T-helper 9 cell (primary cell): ENCODE data around the gene TERB1.

Experiments
- DNase-seq: peaks from one replicate; pipeline ENCODE4 v3.0.0-alpha.2; 2020
- total RNA-seq, 2 donors: gene quantifications; one replicate each; lab custom pipeline; 2026; lab: John Stamatoyannopoulos, UW

TERB1 gene, protein sequence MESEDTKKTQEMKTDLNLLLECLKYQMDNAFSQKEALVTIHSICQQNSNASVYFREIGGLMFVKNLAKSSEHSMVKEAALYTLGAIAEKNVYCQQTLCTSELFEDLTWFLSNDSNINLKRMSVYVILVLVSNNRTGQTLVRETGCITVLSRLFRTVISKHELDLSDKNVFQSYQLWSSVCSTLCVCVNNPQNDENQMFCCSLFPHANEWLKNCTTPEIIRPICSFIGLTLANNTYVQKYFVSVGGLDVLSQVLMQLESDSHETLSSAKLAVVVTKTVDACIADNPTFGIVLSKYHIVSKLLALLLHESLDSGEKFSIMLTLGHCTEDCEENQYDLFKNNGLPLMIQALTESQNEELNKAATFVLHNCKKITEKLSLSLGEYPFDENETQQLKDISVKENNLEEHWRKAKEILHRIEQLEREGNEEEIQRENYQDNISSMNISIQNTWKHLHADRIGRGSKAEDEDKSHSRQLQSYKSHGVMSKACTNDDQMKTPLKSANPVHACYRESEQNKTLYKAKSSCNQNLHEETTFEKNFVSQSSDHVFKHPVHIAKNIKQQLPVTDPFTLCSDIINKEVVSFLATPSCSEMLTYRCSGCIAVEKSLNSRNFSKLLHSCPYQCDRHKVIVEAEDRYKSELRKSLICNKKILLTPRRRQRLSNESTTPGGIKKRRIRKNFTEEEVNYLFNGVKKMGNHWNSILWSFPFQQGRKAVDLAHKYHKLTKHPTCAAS
- 0 to 0.28 reads per million in 2 donors for total RNA-seq

DNA sequence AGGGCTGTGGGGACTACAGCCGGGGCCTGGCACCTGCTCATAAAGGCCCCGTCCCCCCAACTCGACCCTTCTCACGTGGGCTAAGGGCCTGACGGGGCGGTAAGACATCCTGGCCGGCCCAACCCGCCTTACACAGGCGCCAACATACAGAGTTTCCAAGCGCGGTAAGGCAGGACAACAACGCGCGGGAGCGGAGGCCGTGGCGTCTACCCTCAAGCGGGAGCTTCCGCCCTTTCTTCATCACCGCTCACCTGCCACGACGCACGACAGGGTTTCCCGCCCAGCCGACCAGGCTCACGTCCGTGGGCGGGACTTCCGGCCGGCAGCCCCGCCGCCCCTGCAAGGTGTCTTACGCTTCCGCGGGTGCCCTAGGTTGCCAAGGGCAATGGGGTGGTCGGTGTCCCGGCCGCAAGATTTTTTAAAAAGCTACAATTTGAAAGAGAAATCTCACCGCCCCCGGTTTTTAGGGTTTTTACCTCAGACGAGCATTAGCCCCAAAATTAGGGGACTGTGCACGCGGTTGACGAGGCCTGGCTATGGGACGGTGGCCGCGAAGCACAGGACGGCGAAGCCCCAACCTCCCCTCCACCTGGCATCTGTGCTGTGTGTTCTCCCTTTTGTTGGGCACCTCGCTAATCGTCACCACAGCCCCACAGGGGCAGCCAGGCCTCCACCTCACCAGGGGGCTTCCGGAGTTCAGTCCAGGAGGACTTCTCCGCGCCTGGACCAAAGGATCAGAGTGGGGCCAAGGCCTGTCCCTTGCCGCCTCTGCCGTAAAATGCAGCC lies at the start of gene TERB1:
TSS of gene TERB1 (minus strand) at position 265 of the 786 bp plus-strand sequence. CDS start 4,786 bp downstream, outside the sequence.
- DNase-seq, result no peak

DNA sequence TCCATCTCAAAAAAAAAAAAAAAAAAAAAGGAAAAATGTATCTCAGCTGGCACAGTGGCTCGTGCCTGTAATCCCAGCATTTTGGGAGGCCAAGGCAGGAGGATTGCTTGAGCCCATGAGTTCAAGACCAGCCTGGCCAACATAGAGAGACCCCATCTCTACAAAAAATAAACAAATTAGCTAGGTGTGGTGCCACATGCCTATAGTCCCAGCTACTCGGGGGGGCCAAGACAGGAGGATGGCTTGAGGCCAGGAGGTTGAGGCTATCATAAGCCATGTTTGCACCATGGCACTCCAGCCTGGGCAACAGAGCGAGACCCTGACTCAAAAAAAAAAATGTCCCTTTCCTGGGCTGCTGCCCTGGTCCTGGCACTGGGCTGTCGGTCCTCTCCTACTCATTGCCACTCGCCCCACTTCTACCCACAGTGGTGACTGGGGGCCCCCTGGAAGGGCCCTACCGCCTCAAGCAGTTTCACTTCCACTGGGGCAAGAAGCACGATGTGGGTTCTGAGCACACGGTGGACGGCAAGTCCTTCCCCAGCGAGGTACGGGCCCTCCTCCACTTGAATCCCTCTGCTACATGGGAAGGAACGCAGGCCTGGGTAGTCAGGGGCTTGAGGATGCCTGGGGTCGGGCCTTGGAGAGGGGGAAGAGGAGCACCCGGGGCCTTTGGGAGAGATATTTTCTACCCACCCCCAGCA lies 48.9 kb upstream of the TERB1 start:
- no peak for DNase-seq

DNA sequence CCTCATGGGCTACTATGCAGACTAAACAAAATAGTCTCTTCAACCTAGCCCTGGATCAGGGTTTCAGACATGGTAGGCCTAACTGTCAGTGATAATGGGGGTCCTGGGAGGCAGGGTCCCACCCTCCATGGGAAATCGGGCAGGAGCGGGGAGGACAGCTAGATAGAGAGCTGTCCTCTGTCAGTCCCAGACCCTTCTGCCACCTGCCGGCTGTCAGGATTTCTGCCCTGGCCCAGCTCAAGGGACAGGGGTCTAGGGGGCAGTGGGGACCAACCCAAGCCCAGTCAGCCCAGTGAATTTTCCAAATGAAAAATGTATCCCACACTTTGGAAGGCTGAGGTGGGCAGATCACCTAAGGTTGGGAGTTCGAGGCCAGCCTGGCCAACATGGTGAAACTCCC lies 48.2 kb upstream of the TERB1 start:
- no peak for DNase-seq

DNA sequence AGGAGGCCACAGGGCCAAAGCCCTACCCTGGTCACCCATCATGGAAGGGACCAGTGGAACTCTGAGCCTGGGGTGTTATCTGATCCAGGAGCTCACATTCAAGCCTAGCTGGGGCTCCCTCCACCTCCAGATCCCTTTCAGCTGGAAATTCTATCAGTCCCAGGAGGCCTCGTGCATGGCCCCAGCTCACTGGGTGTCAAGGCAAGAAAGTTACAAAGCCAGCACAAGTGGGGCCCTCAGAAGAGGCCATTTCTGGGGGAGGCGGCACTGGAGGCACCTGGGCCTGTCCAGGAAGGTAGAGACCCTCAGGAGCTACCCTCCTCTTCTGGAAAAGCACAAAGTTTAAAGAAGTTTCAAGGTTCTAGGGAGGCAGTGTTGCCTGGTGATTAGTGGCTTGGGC lies 47.6 kb upstream of the TERB1 start:
- DNase-seq, result no peak

DNA sequence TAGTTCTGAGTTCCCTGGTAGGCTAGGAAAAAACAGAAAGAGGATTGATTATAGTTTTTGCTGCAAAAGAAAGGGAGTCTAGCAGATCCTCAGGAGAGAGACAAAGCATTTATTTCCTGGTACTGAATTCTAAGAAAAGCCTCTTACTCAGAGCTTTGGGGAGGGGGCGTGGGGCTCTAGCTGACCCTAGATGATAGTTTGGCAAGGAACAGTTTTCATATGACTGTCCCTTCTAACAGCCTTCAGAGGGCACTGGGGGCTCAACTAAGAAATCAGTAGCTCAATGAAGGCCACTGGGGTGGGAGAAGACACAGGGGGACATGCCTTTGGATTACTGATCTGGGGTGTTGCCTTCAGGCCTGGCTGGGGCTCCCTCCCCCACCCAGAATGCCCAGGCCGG lies 46.8 kb upstream of the TERB1 start:
- no peak for DNase-seq

DNA sequence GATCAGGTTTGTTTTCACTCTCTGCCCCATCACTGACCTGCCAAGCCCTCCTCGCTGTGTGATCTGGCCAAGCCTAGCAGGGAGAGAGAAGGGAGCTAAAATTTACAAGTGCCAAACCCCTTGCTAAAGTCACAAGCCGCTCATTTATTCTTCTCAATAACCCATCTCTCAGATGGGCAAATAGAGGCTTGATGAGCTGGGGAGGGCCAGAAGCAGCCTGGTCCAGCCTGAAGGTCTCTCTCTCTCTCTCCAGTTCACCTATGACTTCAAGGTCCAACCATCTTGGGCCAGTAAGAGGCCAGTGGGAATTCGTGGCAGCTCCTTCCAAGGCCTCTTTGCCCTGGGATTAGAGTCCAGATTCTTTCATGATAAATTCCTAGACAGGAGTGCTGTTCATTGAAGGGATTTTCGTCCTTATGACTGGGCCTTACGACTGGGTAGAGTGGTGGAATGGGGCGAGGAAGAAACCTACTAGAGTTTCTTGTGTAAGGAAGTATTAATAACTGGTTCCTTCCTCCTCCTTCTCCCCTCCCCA lies 46.2 kb upstream of the TERB1 start:
- DNase-seq, result no peak

DNA sequence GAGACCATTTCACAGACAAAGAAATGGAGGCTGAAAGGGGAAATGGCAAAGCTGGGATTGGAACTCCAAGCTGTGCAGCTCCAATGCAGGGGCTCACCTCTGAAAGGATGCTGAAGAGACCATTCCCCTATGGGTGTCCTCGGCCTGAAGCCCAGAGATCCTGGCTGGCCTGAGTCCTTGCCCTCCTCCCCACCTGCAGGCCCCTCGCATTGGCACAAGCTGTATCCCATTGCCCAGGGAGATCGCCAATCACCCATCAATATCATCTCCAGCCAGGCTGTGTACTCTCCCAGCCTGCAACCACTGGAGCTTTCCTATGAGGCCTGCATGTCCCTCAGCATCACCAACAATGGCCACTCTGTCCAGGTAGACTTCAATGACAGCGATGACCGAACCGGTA lies 45.4 kb upstream of the TERB1 start:
- no peak for DNase-seq

DNA sequence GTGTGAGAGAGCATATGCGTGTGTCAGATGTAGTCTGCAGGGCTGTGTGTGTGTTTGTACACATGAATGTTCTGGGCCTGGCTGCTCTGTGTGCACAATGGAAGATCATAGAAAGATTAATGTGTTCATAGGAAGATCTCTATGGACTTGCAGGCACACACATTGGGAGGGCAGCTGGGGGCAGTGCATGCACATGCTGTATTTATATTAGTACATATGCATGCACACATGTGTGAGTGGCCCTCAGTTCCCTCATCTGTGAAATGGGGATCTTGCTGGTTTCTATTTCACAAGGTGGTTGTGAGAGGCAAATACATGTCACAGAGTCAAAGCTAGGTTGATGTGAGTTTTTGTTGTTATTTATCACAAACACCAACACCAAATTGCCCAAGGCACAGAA lies 44.9 kb upstream of the TERB1 start:
- no peak for DNase-seq

DNA sequence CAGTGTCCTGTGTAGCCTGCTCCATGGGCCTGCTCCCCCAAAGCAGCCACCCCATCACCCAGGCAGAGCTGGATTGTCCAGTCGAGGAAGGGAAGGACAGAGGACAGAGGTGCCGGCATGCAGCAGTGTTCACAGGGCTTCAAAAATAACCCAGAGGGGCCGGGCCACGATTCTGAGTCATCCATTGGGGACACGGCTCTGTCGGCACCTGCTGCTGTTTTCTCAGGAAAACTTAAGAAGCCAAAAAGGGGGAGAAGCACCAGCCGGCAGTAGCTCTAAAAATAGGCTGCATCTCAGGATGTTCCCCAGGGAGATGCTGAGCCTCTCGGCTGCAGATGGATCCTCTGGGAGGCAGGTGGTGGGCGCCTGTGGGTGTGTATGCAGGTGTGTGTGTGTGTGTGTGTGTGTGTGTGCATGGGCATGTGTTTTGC lies 44.4 kb upstream of the TERB1 start:
- no peak for DNase-seq

DNA sequence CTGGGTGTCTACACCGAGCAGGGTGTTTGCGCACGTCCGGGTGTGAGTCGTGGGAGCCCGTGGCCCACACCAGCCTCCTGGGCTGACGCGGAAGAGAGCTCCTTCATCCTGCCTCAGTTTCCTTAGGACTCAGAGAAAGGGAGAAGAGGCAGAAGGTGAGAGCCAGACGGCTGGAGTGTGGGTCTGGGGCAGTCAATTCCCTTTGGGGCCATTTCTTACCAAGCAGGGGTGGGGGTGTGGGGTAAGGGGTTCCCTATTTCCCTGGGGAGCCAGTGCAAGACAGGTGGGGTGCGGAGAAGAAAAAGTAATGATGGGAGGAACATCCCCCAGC lies 43.7 kb upstream of the TERB1 start:
- no peak for DNase-seq

DNA sequence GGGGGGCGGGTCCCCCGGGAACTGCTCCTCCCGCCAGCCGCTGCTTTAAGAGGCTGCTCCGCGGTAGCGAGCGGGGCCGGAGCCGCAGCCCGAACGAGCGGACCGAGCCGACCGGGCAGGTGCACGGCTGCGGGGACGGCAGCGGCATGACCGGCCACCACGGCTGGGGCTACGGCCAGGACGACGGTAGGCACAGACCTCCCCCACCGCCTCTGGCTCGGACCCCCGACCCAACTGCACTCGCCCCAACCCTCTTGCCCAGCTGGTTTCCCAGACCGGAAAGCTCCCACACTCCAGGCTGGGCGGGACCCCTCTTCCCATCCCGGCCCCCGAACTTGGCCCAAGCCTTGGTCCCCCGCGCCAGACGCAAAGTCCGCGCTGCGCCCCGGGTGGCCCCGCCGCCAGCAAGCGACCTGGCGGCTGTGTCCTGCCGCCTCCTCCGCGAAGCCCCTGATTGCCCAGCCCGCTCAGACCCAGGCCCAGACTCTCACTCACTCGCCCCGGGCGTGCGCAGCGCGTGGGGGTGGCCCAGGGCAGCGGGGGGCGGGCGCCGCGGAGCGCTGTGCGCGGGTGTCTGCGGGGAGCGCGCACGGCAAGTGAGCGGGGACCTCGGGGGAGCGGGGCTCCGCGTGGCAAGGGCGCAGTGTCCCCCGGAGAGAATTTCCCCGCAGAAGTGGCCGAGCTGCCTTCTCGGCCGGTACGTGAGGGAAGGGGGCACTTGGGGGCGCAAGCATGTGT lies 43.1 kb upstream of the TERB1 start, which contains the start of gene CA7:
TSS of gene CA7 (plus strand) at position 73 of the 738 bp plus-strand sequence. CDS start at position 147, 74 bp downstream.
- no peak for DNase-seq

DNA sequence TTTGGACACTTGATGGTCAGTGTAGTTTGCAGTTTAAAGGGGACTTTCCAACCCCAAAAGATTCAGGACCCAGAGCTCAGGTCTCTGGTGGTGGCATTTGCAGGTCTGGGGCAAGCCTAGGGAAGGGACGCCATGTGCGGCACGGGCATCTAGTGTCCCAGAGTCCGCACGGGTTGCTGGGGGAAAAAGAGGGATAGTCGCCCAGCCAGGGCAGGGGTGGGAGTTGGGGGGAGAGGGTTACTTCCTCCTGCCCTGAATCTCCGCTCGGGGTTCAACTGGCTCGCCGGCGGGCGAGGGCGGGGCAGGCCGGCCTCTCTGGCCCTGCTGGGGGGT lies 42.6 kb upstream of the TERB1 start:
- DNase-seq, result no peak

DNA sequence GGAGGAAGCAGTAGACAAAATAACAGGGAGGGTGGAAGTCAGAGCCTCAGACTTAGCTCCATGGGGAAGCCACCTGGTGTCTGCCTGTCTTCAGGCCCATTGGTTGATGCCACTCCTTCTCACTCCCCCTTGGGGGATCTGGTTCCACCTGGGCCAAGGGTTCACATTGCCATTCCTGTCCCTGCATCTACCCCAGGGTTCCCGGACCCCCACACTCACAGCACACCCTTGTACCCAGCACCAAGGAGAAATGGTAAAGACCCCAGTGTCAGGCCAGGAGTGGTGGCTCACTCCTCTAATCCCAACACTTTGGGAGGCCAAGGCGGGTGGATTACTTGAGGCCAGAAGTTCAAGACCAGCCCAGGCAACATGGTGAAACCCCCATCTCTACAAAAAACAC lies 41.8 kb upstream of the TERB1 start:
- DNase-seq, result no peak

DNA sequence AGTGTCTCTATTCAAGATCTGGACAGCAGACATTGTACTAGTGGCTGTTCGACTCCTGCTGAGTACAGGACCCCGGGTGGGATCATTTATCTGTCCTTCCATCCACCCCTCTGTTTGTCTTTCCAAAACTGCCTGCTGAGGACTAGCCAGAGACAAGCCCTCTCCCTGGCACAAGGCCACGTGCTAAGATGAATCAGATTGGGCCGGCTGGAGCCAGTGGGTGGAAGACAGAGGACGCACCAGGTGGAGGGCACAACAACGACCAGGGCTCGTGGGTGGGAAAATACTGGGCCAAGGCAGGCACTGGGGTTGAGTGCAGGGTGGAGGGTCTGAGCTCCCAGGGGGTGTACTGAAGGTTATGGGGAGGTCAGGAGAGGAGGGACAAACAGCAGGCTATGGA lies 41.4 kb upstream of the TERB1 start:
- no peak for DNase-seq

DNA sequence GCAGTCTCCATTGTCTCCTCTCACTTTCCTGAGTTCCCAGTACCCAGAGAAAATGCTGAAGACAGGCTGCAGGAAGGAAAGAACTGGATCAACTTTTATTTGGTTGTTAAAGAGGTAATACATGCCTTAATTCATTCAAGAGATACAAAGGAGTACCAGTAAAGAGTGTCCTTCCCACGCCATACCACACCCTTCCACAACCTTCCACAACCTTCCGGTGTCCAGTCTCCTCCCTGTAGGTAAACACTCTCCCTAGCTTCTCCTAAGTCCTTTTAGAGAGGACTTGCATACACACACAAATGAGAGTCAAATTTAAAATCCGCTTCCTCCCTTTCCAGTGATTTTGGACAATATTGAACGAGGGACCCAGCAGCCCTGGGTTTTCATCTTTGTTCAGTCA lies 40.0 kb upstream of the TERB1 start:
- no peak for DNase-seq

DNA sequence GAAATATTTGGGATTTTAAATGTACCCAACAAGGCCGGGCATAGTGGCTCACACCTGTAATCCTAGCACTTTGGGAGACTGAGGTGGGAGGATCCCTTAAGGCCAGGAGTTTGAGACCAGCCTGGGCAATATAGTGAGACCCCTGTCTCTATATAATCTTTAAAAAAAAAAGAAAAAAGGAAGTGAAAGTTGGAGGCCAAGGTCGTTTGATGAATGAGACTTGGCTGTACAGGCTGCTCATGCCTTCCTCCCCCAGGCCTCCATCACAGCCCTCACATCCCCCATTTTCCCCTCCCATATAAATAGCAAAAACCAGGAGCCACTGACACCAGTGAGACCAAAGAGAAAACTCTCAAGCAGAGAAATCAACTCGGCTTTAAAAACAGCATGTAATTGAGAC lies 39.5 kb upstream of the TERB1 start:
- DNase-seq, result no peak

DNA sequence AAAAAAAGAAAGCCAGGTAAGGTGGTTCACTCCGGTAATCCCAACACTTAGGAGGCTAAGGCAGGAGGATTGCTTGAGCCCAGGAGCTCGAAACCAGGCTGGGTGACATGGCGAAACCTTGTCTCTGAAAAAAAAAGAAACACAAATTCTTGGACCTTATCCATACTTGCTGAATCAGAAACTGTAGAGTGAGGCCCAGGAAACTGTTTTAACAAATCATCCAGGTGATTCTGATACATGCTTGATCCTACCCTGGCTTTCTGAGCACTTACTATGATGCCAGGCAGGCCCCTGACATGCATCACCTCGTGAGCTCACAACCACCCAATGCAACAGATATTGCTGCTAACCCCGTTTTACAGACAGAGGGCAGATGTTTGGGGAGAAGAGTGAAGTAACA lies 33.4 kb upstream of the TERB1 start:
- DNase-seq, result no peak

DNA sequence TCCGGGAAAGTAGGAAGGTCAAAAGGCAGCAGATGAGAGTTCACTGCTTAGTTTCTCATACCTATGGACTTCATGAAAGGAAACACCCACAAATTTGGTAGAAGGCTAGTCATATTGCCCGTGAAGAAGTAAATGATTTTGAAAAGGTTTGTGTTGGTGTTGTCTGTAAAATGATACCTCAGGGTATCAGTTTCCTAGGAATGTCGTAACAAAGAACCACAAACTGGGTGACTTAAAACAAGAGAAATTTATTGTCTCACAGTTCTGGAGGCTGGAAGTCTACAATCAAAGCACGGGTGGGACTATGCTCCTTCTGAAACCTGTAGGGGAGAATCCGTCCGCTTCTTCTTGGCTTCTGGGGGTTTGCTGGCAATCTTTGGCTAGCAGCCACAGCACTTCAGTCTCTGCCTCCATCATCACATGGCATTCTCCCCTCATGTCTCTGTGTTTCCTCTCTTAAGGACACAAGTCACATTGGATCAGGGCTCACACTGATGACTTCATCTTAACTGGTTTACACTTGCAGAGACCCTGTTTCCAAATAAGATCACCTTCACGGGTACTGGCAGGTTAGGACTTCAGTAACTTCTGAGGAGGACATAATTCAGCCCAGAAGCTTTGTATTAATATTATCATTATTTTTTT lies 31.4 kb upstream of the TERB1 start:
- no peak for DNase-seq

DNA sequence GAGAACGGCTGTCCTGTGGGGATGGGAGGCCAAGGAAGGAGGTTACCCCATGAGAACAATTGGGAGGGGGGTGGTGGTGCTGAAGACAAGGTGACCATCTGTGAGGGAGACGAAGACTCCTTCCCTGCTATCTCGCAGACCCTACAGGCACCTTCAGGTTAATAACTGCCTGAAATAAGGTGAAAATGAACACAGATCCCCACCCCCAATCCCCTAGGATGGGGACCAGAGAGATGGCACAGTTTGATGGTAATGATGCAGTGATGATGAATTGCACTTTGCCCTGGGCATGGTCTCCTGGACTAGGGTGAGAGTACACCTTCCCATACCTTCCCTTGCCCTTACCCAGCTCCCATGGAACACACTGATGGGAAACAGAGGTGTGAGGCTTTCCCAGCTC lies 30.8 kb upstream of the TERB1 start:
- no peak for DNase-seq

DNA sequence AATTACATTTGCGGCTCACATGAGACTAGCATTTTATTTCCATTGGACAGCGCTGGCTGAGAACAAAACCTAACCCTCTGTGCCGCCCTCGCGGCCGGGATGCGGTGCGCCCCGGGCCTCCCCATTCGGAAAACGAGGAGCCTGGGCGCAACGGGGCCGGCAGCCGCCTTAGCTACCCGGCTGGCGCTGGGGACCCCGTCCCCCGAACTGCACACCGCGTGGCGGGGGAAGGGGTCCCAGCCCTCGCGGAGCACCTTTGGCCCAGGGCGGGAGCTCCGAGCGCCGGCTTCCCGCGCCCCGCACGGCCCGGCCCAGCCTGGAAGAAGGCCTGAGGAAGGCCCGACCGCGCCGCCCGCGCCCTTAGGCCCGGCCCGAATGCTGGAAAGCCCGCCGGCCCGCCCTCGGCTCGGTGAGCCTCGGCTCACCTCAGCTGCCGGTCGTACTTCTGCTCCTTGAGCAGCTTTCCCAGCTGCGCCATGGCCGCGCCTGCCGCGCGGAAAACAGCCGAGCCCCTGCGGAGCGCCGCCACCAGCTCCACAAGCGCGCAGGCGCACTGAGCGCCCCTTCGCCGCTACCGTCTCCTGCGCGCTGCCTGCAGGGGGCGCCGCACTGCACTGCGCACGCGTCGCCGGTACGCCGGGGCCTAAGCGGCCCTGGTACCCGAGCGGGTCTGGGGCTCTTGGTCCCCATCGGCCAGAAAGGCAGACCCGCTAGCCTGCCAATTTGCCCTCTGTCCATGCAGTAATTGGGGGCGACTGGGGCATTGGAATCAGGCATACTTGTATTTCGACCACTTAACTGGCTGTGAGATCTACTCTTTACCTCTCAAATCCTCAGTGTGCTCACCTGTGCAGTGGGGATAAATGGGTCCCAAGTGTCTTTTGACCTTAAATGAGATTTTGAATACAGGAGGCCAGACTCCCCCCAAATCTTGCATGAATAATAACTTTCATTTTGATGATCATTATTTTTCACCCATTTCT lies 29.3 kb upstream of the TERB1 start, which contains the start of gene NAE1:
TSS of gene NAE1 (minus strand) at position 555 of the 983 bp plus-strand sequence. CDS start at position 478, 77 bp downstream.
- peak; percentile 86 for DNase-seq
